ENCODE data around the gene SDK1.

SDK1 gene

GRCh38 chr7:4245135-4245865 is 944.2 kb downstream of the SDK1 start:
- TF ChIP-seq ZFX (IDR thresholded peaks at IDR 0.05): no peak
- no peak for TF ChIP-seq CTCF (conservative IDR thresholded peaks at IDR 0.05)
- no peak overlapping the region for H3K27ac ChIP-seq

GRCh38 chr7:4245866-4246470 is 944.9 kb downstream of the SDK1 start:
- H3K27ac ChIP-seq: no peak overlapping the region
- no peak for TF ChIP-seq CTCF (conservative IDR thresholded peaks at IDR 0.05)
- TF ChIP-seq ZFX (IDR thresholded peaks at IDR 0.05): no peak

GRCh38 chr7:4246536-4246935 is 945.5 kb downstream of the SDK1 start:
- H3K27ac ChIP-seq: no peak overlapping the region
- no peak for TF ChIP-seq ZFX (IDR thresholded peaks at IDR 0.05)
- TF ChIP-seq CTCF (conservative IDR thresholded peaks at IDR 0.05): no peak

GRCh38 chr7:4247106-4247876 is 946.2 kb downstream of the SDK1 start:
- no peak overlapping the region for H3K27ac ChIP-seq
- TF ChIP-seq CTCF (conservative IDR thresholded peaks at IDR 0.05) (no peak), ZFX (IDR thresholded peaks at IDR 0.05) (no peak)

- no peak overlapping the region for H3K27ac ChIP-seq
- TF ChIP-seq ZFX (IDR thresholded peaks at IDR 0.05): no peak
- no peak for TF ChIP-seq CTCF (conservative IDR thresholded peaks at IDR 0.05)
Observed at GRCh38 chr7:4248295-4248694, 947.2 kb downstream of the SDK1 start.

- H3K27ac ChIP-seq: no peak overlapping the region
- TF ChIP-seq CTCF (conservative IDR thresholded peaks at IDR 0.05) (no peak), ZFX (IDR thresholded peaks at IDR 0.05) (no peak)
Observed at GRCh38 chr7:4249241-4249640, 948.2 kb downstream of the SDK1 start.

GRCh38 chr7:4255336-4255735 is 954.3 kb downstream of the SDK1 start:
- no peak overlapping the region for H3K27ac ChIP-seq
- TF ChIP-seq CTCF (conservative IDR thresholded peaks at IDR 0.05) (no peak), ZFX (IDR thresholded peaks at IDR 0.05) (no peak)
